ENCODE measurements around the gene FRMD4A. TPM values are rescaled to one million over a fixed set of nuclear protein-coding genes. Genes with fewer than 3 reads are reported as not detected.
"Not testable (repeated sequence)": the region's sequence is repeated elsewhere in the genome, so short reads cannot be mapped to it uniquely, and the experiment has no call there.

The FRMD4A gene
- total RNA-seq, 2 donors from 2014 or later: 1.5 to 2.1 TPM

- Mint-ChIP-seq H3K27ac (no peak overlapping the region), H3K4me1 (ENCODE audit: low read depth in 2 of 2) (no peaks in the 10 kb centered on the region), H3K36me3 (no peaks in the 10 kb centered on the region), H3K27me3 (peaks cover 7 to 27% of the 10 kb centered on the region in 2 donors), H3K9me3 (no peaks in the 10 kb centered on the region), H3K4me3 (no peak overlapping the region)
- ATAC-seq (no peak), DNase-seq (ENCODE audit: low spot score) (no peak)
These were observed 270.2 kb downstream of the FRMD4A start for GRCh38 chr10:14060320-14061070.

GRCh38 chr10:14056610-14057332 is 274.0 kb downstream of the FRMD4A start:
- Mint-ChIP-seq H3K4me1 (ENCODE audit: low read depth in 2 of 2) (no peaks in the 10 kb centered on the region), H3K4me3 (no peak overlapping the region), H3K9me3 (peaks cover 2% of the 10 kb centered on the region), H3K27me3 (peaks cover 12 to 13% of the 10 kb centered on the region in 2 donors), H3K36me3 (no peaks in the 10 kb centered on the region), H3K27ac (no peak overlapping the region)
- no peak for ATAC-seq
- DNase-seq (ENCODE audit: low spot score): no peak

- Mint-ChIP-seq H3K4me3 (no peak overlapping the region), H3K27me3 (peaks cover 12 to 13% of the 10 kb centered on the region in 2 donors), H3K4me1 (ENCODE audit: low read depth in 2 of 2) (no peaks in the 10 kb centered on the region), H3K9me3 (peaks cover 2% of the 10 kb centered on the region), H3K36me3 (no peaks in the 10 kb centered on the region), H3K27ac (no peak overlapping the region)
- ATAC-seq: no peak
- no peak for DNase-seq (ENCODE audit: low spot score)
These were observed 277.8 kb downstream of the FRMD4A start for GRCh38 chr10:14052931-14053330.

- H3K36me3 Mint-ChIP-seq: no peaks in the 10 kb centered on the region
- no peak overlapping the region for H3K4me3 Mint-ChIP-seq
- no peak overlapping the region for H3K27ac Mint-ChIP-seq
- no peak for DNase-seq (ENCODE audit: low spot score)
- H3K9me3 Mint-ChIP-seq: peaks cover 2% of the 10 kb centered on the region
- no peaks in the 10 kb centered on the region for H3K4me1 Mint-ChIP-seq (ENCODE audit: low read depth in 2 of 2)
- no peak for ATAC-seq
- peaks cover 2 to 9% of the 10 kb centered on the region in 2 donors for H3K27me3 Mint-ChIP-seq
These were observed 280.1 kb downstream of the FRMD4A start for GRCh38 chr10:14050598-14050997.

GRCh38 chr10:14048930-14049613 is 281.7 kb downstream of the FRMD4A start:
- ATAC-seq: no peak
- Mint-ChIP-seq H3K27me3 (peaks cover 4 to 5% of the 10 kb centered on the region in 2 donors), H3K27ac (no peak overlapping the region), H3K4me1 (ENCODE audit: low read depth in 2 of 2) (no peaks in the 10 kb centered on the region), H3K9me3 (no peaks in the 10 kb centered on the region), H3K36me3 (no peaks in the 10 kb centered on the region), H3K4me3 (no peak overlapping the region)
- DNase-seq (ENCODE audit: low spot score): no peak

GRCh38 chr10:14047431-14047830 is 283.3 kb downstream of the FRMD4A start:
- Mint-ChIP-seq H3K9me3 (no peaks in the 10 kb centered on the region), H3K36me3 (no peaks in the 10 kb centered on the region), H3K27ac (no peak overlapping the region), H3K4me1 (ENCODE audit: low read depth in 2 of 2) (no peaks in the 10 kb centered on the region), H3K27me3 (peaks cover 6 to 13% of the 10 kb centered on the region in 2 donors), H3K4me3 (no peak overlapping the region)
- ATAC-seq (no peak), DNase-seq (ENCODE audit: low spot score) (no peak)

- not testable (repeated sequence) for DNase-seq (ENCODE audit: low spot score); H3K4me3 Mint-ChIP-seq; H3K36me3 Mint-ChIP-seq; ATAC-seq; H3K9me3 Mint-ChIP-seq; H3K4me1 Mint-ChIP-seq (ENCODE audit: low read depth in 2 of 2); H3K27ac Mint-ChIP-seq
- H3K27me3 Mint-ChIP-seq: peaks cover 13 to 19% of the 10 kb centered on the region in 2 donors
These were observed 288.7 kb downstream of the FRMD4A start for GRCh38 chr10:14042051-14042450.

- Mint-ChIP-seq H3K27me3 (peaks cover 15 to 22% of the 10 kb centered on the region in 2 donors), H3K27ac (no peak overlapping the region), H3K9me3 (no peaks in the 10 kb centered on the region), H3K4me1 (ENCODE audit: low read depth in 2 of 2) (no peaks in the 10 kb centered on the region), H3K36me3 (no peaks in the 10 kb centered on the region), H3K4me3 (no peak overlapping the region)
- ATAC-seq (no peak), DNase-seq (ENCODE audit: low spot score) (no peak)
These were observed 289.7 kb downstream of the FRMD4A start for GRCh38 chr10:14040787-14041631.

GRCh38 chr10:14039968-14040668 is 290.6 kb downstream of the FRMD4A start:
- Mint-ChIP-seq H3K27me3 (peaks cover 16 to 28% of the 10 kb centered on the region in 2 donors), H3K4me3 (no peak overlapping the region), H3K27ac (no peak overlapping the region), H3K36me3 (no peaks in the 10 kb centered on the region), H3K9me3 (no peaks in the 10 kb centered on the region), H3K4me1 (ENCODE audit: low read depth in 2 of 2) (no peaks in the 10 kb centered on the region)
- no peak for ATAC-seq
- DNase-seq (ENCODE audit: low spot score): no peak

- ATAC-seq (no peak), DNase-seq (ENCODE audit: low spot score) (no peak)
- Mint-ChIP-seq H3K36me3 (no peaks in the 10 kb centered on the region), H3K27me3 (peaks cover 9 to 20% of the 10 kb centered on the region in 2 donors), H3K27ac (no peak overlapping the region), H3K9me3 (no peaks in the 10 kb centered on the region), H3K4me1 (ENCODE audit: low read depth in 2 of 2) (no peaks in the 10 kb centered on the region), H3K4me3 (no peak overlapping the region)
These were observed 294.5 kb downstream of the FRMD4A start for GRCh38 chr10:14036233-14036632.

- H3K4me1 Mint-ChIP-seq (ENCODE audit: low read depth in 2 of 2): no peaks in the 10 kb centered on the region
- no peak overlapping the region for H3K27ac Mint-ChIP-seq
- peaks cover 14 to 20% of the 10 kb centered on the region in 2 donors for H3K27me3 Mint-ChIP-seq
- no peaks in the 10 kb centered on the region for H3K9me3 Mint-ChIP-seq
- ATAC-seq: no peak
- DNase-seq (ENCODE audit: low spot score): no peak
- no peaks in the 10 kb centered on the region for H3K36me3 Mint-ChIP-seq
- H3K4me3 Mint-ChIP-seq: no peak overlapping the region
These were observed 295.2 kb downstream of the FRMD4A start for GRCh38 chr10:14035506-14035905.

GRCh38 chr10:14032406-14032998 is 298.2 kb downstream of the FRMD4A start:
- Mint-ChIP-seq H3K27me3 (peaks cover 17 to 41% of the 10 kb centered on the region in 2 donors), H3K36me3 (no peaks in the 10 kb centered on the region), H3K4me3 (no peak overlapping the region), H3K4me1 (ENCODE audit: low read depth in 2 of 2) (no peaks in the 10 kb centered on the region), H3K27ac (no peak overlapping the region), H3K9me3 (no peaks in the 10 kb centered on the region)
- ATAC-seq (peak; percentile 30 to 46), DNase-seq (ENCODE audit: low spot score) (no peak)
